HG02798 (cell line): Measurements from ENCODE around the gene BACH2.
"Not testable (repeated sequence)": the region's sequence is repeated elsewhere in the genome, so short reads cannot be mapped to it uniquely, and the experiment has no call there.

Experiments used
- ATAC-seq: cut with Tn5 transposase; IDR thresholded peaks from one replicate; pipeline ENCODE4 v1.9.1; 2021; ENCODE audit warnings: mild to moderate bottlenecking; ENCODE audit not compliant: unreplicated experiment, poor library complexity

The BACH2 gene

GRCh38 chr6:90296341-90297114 is at the start of gene BACH2:
Gene BACH2, minus strand, starts transcription at chr6:90296843. Its CDS starts 287,999 bp downstream, at chr6:90008844.
- peak; percentile 76 for ATAC-seq

- ATAC-seq = no peak
Observed at GRCh38 chr6:90343576-90343975, 46.9 kb upstream of the BACH2 start.

- no peak for ATAC-seq
Observed at GRCh38 chr6:90338409-90338808, 41.8 kb upstream of the BACH2 start.

- ATAC-seq = no peak
Observed at GRCh38 chr6:90336388-90336947, 39.8 kb upstream of the BACH2 start.

GRCh38 chr6:90333928-90334327 is 37.3 kb upstream of the BACH2 start:
- ATAC-seq = no peak

GRCh38 chr6:90332978-90333543 is 36.4 kb upstream of the BACH2 start:
- ATAC-seq = not testable (repeated sequence)

GRCh38 chr6:90329386-90330077 is 32.9 kb upstream of the BACH2 start:
- no peak for ATAC-seq

GRCh38 chr6:90328004-90328403 is 31.4 kb upstream of the BACH2 start:
- no peak for ATAC-seq

GRCh38 chr6:90326404-90327057 is 29.9 kb upstream of the BACH2 start:
- no peak for ATAC-seq

- no peak for ATAC-seq
Observed at GRCh38 chr6:90323706-90324105, 27.1 kb upstream of the BACH2 start.

GRCh38 chr6:90322976-90323474 is 26.4 kb upstream of the BACH2 start:
- ATAC-seq = no peak

GRCh38 chr6:90319979-90320685 is 23.5 kb upstream of the BACH2 start:
- ATAC-seq = no peak

- ATAC-seq = no peak
Observed at GRCh38 chr6:90319044-90319443, 22.4 kb upstream of the BACH2 start.

- no peak for ATAC-seq
Observed at GRCh38 chr6:90315986-90316385, 19.3 kb upstream of the BACH2 start.

GRCh38 chr6:90315354-90315950 is 18.8 kb upstream of the BACH2 start:
- no peak for ATAC-seq

GRCh38 chr6:90314514-90314913 is 17.9 kb upstream of the BACH2 start:
- ATAC-seq = no peak

- no peak for ATAC-seq
Observed at GRCh38 chr6:90311569-90311968, 14.9 kb upstream of the BACH2 start.

- no peak for ATAC-seq
Observed at GRCh38 chr6:90305800-90306448, 9.3 kb upstream of the BACH2 start.

- no peak for ATAC-seq
Observed at GRCh38 chr6:90304308-90304707, 7.7 kb upstream of the BACH2 start.
